Cardiac fibroblast (primary cell): ENCODE data around the gene ICOS.
A peak's percentile ranks its signal among the peaks of the same experiment; 100 is the strongest.

Experiments used
- DNase-seq, 2 donors: peaks; one replicate each; pipeline versions ENCODE4 v3.0.0 to v3.0.0-alpha.2; 2010; ENCODE audit warnings: low read depth in 2 of 2
- H3K4me3 ChIP-seq, 2 donors: replicated peaks in 1 of 2; 1 replicate in 1 of 2; 2 replicates in 1 of 2; pipeline ENCODE4 v1.5.1; 2011; ENCODE audit warnings: low read depth in 2 of 2, low read length in 2 of 2, mild to moderate bottlenecking in 2 of 2, moderate library complexity in 1 of 2
- CTCF ChIP-seq: IDR thresholded peaks from one replicate; pipeline ENCODE4 v1.5.1; 2011; ENCODE audit warnings: low read depth, mild to moderate bottlenecking, low read length, inconsistent platforms

The ICOS gene

GRCh38 chr2:203996692-203997091 is 60.1 kb downstream of the ICOS start:
- H3K4me3 ChIP-seq: no peak overlapping the region
- no peak for DNase-seq
- no peak for TF ChIP-seq CTCF

GRCh38 chr2:203997481-203997880 is 60.9 kb downstream of the ICOS start:
- H3K4me3 ChIP-seq: no peak overlapping the region
- no peak for DNase-seq
- no peak for TF ChIP-seq CTCF

- no peak overlapping the region for H3K4me3 ChIP-seq
- no peak for TF ChIP-seq CTCF
- peak; percentile 7 to 47 for DNase-seq
Observed at GRCh38 chr2:203997980-203998809, 61.6 kb downstream of the ICOS start.

- TF ChIP-seq CTCF: no peak
- no peak overlapping the region for H3K4me3 ChIP-seq
- no peak for DNase-seq
Observed at GRCh38 chr2:203999835-204000234, 63.3 kb downstream of the ICOS start.

- no peak for TF ChIP-seq CTCF
- no peak overlapping the region for H3K4me3 ChIP-seq
- no peak for DNase-seq
Observed at GRCh38 chr2:204000446-204000845, 63.9 kb downstream of the ICOS start.

- H3K4me3 ChIP-seq: no peak overlapping the region
- DNase-seq: no peak
- TF ChIP-seq CTCF: no peak
Observed at GRCh38 chr2:204003276-204003990, 66.9 kb downstream of the ICOS start.
